ENCODE measurements around the gene CCNG1.

The CCNG1 gene

GRCh38 chr5:163459462-163459818, 22.0 kb downstream of the CCNG1 start:
- H3K9ac ChIP-seq (ENCODE audit: low read depth, low read length): peak overlapping the region; percentile 84
- no peaks in the 10 kb centered on the region for H3K9me3 ChIP-seq (ENCODE audit: insufficient read depth, low read length, severe bottlenecking)
- TF ChIP-seq CTCF (IDR thresholded peaks at IDR 0.05; ENCODE audit: borderline replicate concordance, extremely low read depth, low read length, poor library complexity, severe bottlenecking): no peak
- TF ChIP-seq EZH2 (IDR thresholded peaks at IDR 0.05; ENCODE audit: borderline replicate concordance, low read depth, low read length, severe bottlenecking): no peak
- H3K79me2 ChIP-seq (ENCODE audit: insufficient read depth, low read length): peaks cover 81% of the 10 kb centered on the region
- DNase-seq: no peak
- peak overlapping the region; percentile 86 for H3K4me2 ChIP-seq (ENCODE audit: insufficient read depth, low read length)
- peaks cover 31% of the 10 kb centered on the region for H3K36me3 ChIP-seq (ENCODE audit: insufficient read depth, low read length)
- H3K4me1 ChIP-seq (ENCODE audit: insufficient read depth, low read length): peaks cover 57% of the 10 kb centered on the region
- no peaks in the 10 kb centered on the region for H4K20me1 ChIP-seq (ENCODE audit: insufficient read depth, low read length)
- no peak for ATAC-seq (ENCODE audit: insufficient read depth, low read depth)
- peak overlapping the region; percentile 91 for H2AFZ ChIP-seq (ENCODE audit: low read depth, low read length)
- H3K27me3 ChIP-seq (ENCODE audit: insufficient read depth, low read length, poor library complexity): no peaks in the 10 kb centered on the region
- peak overlapping the region; percentile 62 to 77 for H3K4me3 ChIP-seq (ENCODE audit: low read depth in 1 of 2, low read length in 2 of 2)
- H3K27ac ChIP-seq (ENCODE audit: low read length): peak overlapping the region; percentile 100

GRCh38 chr5:163459819-163460561, 22.6 kb downstream of the CCNG1 start, which contains the start of gene NUDCD2:
Gene NUDCD2 (minus strand): TSS chr5:163460102. CDS start chr5:163460050, 52 bp downstream.
- DNase-seq (peak; percentile 96), ATAC-seq (ENCODE audit: insufficient read depth, low read depth) (peak; percentile 86)
- Histone ChIP-seq H3K79me2 (ENCODE audit: insufficient read depth, low read length) (peaks cover 86% of the 10 kb centered on the region), H3K4me3 (ENCODE audit: low read depth in 1 of 2, low read length in 2 of 2) (peak within 1 kb of the TSS; percentile 67 to 77), H3K9me3 (ENCODE audit: insufficient read depth, low read length, severe bottlenecking) (no peaks in the 10 kb centered on the region), H3K27me3 (ENCODE audit: insufficient read depth, low read length, poor library complexity) (no peaks in the 10 kb centered on the region), H3K4me2 (ENCODE audit: insufficient read depth, low read length) (peak within 1 kb of the TSS; percentile 86), H3K4me1 (ENCODE audit: insufficient read depth, low read length) (peaks cover 57% of the 10 kb centered on the region), H3K27ac (ENCODE audit: low read length) (peak within 1 kb of the TSS; percentile 100), H3K9ac (ENCODE audit: low read depth, low read length) (peak within 1 kb of the TSS; percentile 84), H2AFZ (ENCODE audit: low read depth, low read length) (peak within 1 kb of the TSS; percentile 91), H3K36me3 (ENCODE audit: insufficient read depth, low read length) (peaks cover 31% of the 10 kb centered on the region), H4K20me1 (ENCODE audit: insufficient read depth, low read length) (no peaks in the 10 kb centered on the region)
- TF ChIP-seq CTCF (IDR thresholded peaks at IDR 0.05; ENCODE audit: borderline replicate concordance, extremely low read depth, low read length, poor library complexity, severe bottlenecking) (peak; percentile 49), EZH2 (IDR thresholded peaks at IDR 0.05; ENCODE audit: borderline replicate concordance, low read depth, low read length, severe bottlenecking) (no peak)

DNA sequence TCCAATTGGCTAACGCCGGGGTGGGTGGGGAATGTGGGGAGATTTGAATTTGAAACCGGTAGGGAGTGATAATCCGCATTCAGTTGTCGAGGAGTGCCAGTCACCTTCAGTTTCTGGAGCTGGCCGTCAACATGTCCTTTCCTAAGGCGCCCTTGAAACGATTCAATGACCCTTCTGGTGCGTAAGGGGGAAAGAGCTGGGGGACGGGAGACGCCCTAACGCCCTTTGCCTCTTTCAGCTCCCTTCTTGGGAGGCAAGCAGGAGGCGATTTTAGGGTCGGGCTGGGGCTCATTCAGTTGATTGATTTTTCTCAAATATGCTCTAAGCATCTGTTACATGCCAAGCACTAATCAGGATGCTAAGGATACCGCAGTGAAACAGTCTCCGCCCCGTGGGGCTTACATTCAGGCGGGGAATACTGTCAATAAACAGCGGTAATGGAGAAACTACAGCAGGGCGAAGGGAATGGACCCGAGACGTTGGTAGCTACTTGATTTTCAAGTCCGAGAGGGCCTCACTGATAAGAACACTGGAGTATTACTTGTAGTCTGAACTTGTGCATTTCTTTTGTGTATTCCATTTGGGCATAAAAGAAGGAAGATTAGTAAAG, 23.3 kb downstream of the CCNG1 start, which contains the start of gene HMMR:
Gene HMMR, plus strand, starts transcription at position 71 of the 610 bp plus-strand sequence. Its CDS starts 61 bp downstream, at position 132.
- peaks cover 31% of the 10 kb centered on the region for H3K36me3 ChIP-seq (ENCODE audit: insufficient read depth, low read length)
- H3K4me3 ChIP-seq (ENCODE audit: low read depth in 1 of 2, low read length in 2 of 2): peak within 1 kb of the TSS; percentile 67 to 77
- H3K27ac ChIP-seq (ENCODE audit: low read length): peak within 1 kb of the TSS; percentile 100
- no peaks in the 10 kb centered on the region for H3K27me3 ChIP-seq (ENCODE audit: insufficient read depth, low read length, poor library complexity)
- H3K4me1 ChIP-seq (ENCODE audit: insufficient read depth, low read length): peaks cover 62% of the 10 kb centered on the region
- H3K9me3 ChIP-seq (ENCODE audit: insufficient read depth, low read length, severe bottlenecking): no peaks in the 10 kb centered on the region
- peak within 1 kb of the TSS; percentile 91 for H2AFZ ChIP-seq (ENCODE audit: low read depth, low read length)
- H3K9ac ChIP-seq (ENCODE audit: low read depth, low read length): peak within 1 kb of the TSS; percentile 84
- H4K20me1 ChIP-seq (ENCODE audit: insufficient read depth, low read length): no peaks in the 10 kb centered on the region
- H3K79me2 ChIP-seq (ENCODE audit: insufficient read depth, low read length): peaks cover 90% of the 10 kb centered on the region
- peak; percentile 0; the same call in 1 of the 3 replicates for ATAC-seq (ENCODE audit: insufficient read depth, low read depth)
- TF ChIP-seq CTCF (IDR thresholded peaks at IDR 0.05; ENCODE audit: borderline replicate concordance, extremely low read depth, low read length, poor library complexity, severe bottlenecking): no peak
- no peak for TF ChIP-seq EZH2 (IDR thresholded peaks at IDR 0.05; ENCODE audit: borderline replicate concordance, low read depth, low read length, severe bottlenecking)
- no peak for DNase-seq
- peak within 1 kb of the TSS; percentile 86 for H3K4me2 ChIP-seq (ENCODE audit: insufficient read depth, low read length)
